ENCODE results near the gene SLC38A9. TPM values are rescaled to one million over a fixed set of nuclear protein-coding genes. Genes with fewer than 3 reads are reported as not detected.

The SLC38A9 gene
- total and polyA plus RNA-seq, 11 donors = 3.9 to 13.5 (median 6.9) TPM

DNA sequence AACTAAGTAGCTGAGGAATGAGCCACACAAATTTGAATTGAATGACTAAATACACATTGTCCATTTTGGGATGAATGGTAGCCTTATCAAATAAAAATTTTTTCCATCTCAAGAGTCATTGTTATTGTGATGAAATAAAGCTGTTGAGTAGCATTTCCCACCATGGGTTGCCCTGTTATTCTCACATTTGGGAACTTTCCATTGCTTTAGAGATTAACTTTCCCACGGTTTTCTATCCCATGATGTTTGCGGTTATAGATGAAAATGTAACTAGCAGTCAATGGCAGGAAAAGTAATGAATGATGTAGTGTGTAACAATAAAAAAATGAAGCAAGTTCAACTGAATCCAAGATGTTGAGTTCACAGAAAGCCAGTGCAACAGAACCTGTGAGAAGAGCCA lies 117.5 kb downstream of the SLC38A9 start:
- peak in 1 of 4 donors; percentile 8 for ATAC-seq

GRCh38 chr5:55593115-55593472 lies 119.0 kb downstream of the SLC38A9 start:
- no peak for DNase-seq
- ATAC-seq = no peak
- Histone ChIP-seq H3K36me3 (no peaks in the 10 kb centered on the region), H3K4me1 (peaks cover 9 to 44% (median 29%) of the 10 kb centered on the region in 12 donors), H3K4me3 (no peak overlapping the region), H3K9me3 (no peaks in the 10 kb centered on the region), H3K27ac (peak overlapping the region in 8 of 12 donors; percentile 3 to 67 (median 14)), H3K27me3 (no peaks in the 10 kb centered on the region)
- intact Hi-C loops (cut with DNase I) = loop anchor here in 2 of 10 donors (10.0 kb wide), 2 partner anchors 58 to 128 kb away; partner anchors contain the start of gene PLPP1 (in 1 of the 2)
- WGBS, 4 donors = 62 to 73% (median 69%) methylated on average over 3 of the region's 3 CpGs
- TF ChIP-seq, protein P1, sequence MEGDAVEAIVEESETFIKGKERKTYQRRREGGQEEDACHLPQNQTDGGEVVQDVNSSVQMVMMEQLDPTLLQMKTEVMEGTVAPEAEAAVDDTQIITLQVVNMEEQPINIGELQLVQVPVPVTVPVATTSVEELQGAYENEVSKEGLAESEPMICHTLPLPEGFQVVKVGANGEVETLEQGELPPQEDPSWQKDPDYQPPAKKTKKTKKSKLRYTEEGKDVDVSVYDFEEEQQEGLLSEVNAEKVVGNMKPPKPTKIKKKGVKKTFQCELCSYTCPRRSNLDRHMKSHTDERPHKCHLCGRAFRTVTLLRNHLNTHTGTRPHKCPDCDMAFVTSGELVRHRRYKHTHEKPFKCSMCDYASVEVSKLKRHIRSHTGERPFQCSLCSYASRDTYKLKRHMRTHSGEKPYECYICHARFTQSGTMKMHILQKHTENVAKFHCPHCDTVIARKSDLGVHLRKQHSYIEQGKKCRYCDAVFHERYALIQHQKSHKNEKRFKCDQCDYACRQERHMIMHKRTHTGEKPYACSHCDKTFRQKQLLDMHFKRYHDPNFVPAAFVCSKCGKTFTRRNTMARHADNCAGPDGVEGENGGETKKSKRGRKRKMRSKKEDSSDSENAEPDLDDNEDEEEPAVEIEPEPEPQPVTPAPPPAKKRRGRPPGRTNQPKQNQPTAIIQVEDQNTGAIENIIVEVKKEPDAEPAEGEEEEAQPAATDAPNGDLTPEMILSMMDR (IDR thresholded peaks at IDR 0.05) = no peak
- TF ChIP-seq POLR2A (IDR thresholded peaks at IDR 0.05) = no peak

More for the DNA sequence above, 117.5 kb downstream of the SLC38A9 start:
- no peak overlapping the region for H3K4me3 ChIP-seq
- H3K9me3 ChIP-seq = no peaks in the 10 kb centered on the region
- no peaks in the 10 kb centered on the region for H3K27me3 ChIP-seq
- H3K4me1 ChIP-seq = peaks cover 9 to 60% (median 44%) of the 10 kb centered on the region in 12 donors
- H3K27ac ChIP-seq = peak overlapping the region in 8 of 12 donors; percentile 2 to 69 (median 58)
- no peak for DNase-seq
- intact Hi-C loops (cut with DNase I) = loop anchor here in 2 of 10 donors (10.0 kb wide), 2 partner anchors 60 to 130 kb away; partner anchors contain the start of gene PLPP1 (in 1 of the 2)
- H3K36me3 ChIP-seq = no peaks in the 10 kb centered on the region
- TF ChIP-seq POLR2A (IDR thresholded peaks at IDR 0.05) = no peak
- TF ChIP-seq, protein P1 (IDR thresholded peaks at IDR 0.05) = no peak
- 73 to 84% (median 79%) methylated on average over 2 of the region's 2 CpGs for WGBS, 4 donors

DNA sequence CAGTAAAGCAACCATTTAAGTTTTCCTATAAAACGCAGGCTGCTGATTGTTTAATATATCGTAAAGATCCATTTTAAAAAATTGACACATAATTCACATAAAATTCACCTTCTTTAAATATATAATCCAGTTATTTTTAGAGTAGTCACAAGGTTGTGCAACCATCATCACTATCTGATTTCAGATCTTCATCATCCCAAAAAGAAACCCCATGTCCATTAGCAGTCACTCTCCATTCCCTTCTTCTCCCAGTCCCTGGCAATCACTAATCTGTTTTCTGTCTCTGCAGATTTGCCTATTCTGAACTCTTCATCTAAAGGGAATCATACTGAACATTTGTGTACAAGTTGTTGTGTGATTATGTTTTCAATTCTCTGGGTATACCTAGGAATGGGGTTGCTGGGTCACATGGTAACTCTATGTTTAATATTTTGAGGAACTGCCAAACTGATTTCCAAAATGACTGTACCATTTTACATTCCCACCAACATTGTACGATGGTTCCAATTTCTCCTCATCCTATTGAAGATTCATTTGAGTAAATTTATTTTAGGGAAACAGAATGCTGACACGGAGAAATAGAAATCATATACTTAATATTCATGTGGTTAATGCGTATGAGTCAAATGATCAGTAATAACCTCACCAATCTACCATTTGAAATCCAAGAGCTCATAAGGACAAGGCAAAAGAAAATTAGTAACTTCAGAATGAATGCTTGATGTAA lies 119.6 kb downstream of the SLC38A9 start:
- no peak for DNase-seq
- intact Hi-C loops (cut with DNase I) = loop anchor here in 2 of 10 donors (10.0 kb wide), 2 partner anchors 58 to 128 kb away; partner anchors contain the start of gene PLPP1 (in 1 of the 2)
- TF ChIP-seq, protein P1 (IDR thresholded peaks at IDR 0.05) = no peak
- no peak for TF ChIP-seq POLR2A (IDR thresholded peaks at IDR 0.05)
- Histone ChIP-seq H3K27ac (peak overlapping the region in 8 of 12 donors; percentile 10 to 91 (median 42)), H3K9me3 (no peaks in the 10 kb centered on the region), H3K36me3 (no peaks in the 10 kb centered on the region), H3K27me3 (no peaks in the 10 kb centered on the region), H3K4me3 (no peak overlapping the region), H3K4me1 (peaks cover 5 to 39% (median 23%) of the 10 kb centered on the region in 12 donors)
- no peak for ATAC-seq
- WGBS, 4 donors = 93 to 96% (median 94%) methylated on average over 5 of the region's 5 CpGs

- TF ChIP-seq, protein P1 (IDR thresholded peaks at IDR 0.05) = no peak
- no peak for TF ChIP-seq POLR2A (IDR thresholded peaks at IDR 0.05)
- Histone ChIP-seq H3K9me3 (no peaks in the 10 kb centered on the region), H3K36me3 (no peaks in the 10 kb centered on the region), H3K27ac (peak overlapping the region in 10 of 12 donors; percentile 41 to 91 (median 58)), H3K27me3 (no peaks in the 10 kb centered on the region), H3K4me1 (peaks cover 0 to 30% (median 14%) of the 10 kb centered on the region in 12 donors), H3K4me3 (no peak overlapping the region)
- intact Hi-C loops (cut with DNase I) = loop anchor here in 2 of 10 donors (10.0 kb wide), 2 partner anchors 57 to 127 kb away; partner anchors contain the start of gene PLPP1 (in 1 of the 2)
- peak in 3 of 5 donors; percentile 42 to 45 (median 45) for DNase-seq
- 35 to 39% (median 39%) methylated on average over 4 of the region's 4 CpGs for WGBS, 4 donors
- ATAC-seq = peak; percentile 74 to 90 (median 85)
Measured at GRCh38 chr5:55591686-55592085, 120.4 kb downstream of the SLC38A9 start.

All from heart left ventricle (tissue), 16 donors.